Measurements from ENCODE around the gene CEP152.

DNA sequence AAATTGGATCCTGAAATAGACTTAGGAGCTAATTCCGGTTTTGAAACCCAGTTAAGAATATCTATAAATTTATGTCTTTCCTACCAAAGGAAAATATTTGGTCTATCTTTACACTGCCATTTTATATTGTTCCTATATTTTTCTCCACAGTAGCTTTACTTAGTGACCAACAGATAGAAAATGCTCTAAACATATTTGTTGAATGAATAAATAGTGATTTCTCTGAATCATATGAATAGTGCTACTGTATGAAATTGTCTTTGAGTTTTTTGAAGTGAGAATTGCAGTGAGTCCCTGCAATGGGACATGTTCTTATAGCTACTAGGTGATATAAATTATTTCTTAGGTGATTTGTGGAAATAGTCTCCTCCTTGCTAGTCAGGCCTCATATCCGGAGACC, 48.6 kb upstream of the CEP152 start:
- TF ChIP-seq, protein P1, sequence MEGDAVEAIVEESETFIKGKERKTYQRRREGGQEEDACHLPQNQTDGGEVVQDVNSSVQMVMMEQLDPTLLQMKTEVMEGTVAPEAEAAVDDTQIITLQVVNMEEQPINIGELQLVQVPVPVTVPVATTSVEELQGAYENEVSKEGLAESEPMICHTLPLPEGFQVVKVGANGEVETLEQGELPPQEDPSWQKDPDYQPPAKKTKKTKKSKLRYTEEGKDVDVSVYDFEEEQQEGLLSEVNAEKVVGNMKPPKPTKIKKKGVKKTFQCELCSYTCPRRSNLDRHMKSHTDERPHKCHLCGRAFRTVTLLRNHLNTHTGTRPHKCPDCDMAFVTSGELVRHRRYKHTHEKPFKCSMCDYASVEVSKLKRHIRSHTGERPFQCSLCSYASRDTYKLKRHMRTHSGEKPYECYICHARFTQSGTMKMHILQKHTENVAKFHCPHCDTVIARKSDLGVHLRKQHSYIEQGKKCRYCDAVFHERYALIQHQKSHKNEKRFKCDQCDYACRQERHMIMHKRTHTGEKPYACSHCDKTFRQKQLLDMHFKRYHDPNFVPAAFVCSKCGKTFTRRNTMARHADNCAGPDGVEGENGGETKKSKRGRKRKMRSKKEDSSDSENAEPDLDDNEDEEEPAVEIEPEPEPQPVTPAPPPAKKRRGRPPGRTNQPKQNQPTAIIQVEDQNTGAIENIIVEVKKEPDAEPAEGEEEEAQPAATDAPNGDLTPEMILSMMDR (IDR thresholded peaks at IDR 0.05; ENCODE audit: insufficient read depth, low read depth, low read length), result no peak
- TF ChIP-seq EZH2 (IDR thresholded peaks at IDR 0.05; ENCODE audit: insufficient read depth, low read length), result no peak

Data from astrocyte (in vitro differentiated cells and primary cell).